HG02571 (cell line): Measurements from ENCODE around the gene ACADL.

Experiments used
- ATAC-seq: cut with Tn5 transposase; IDR thresholded peaks from one replicate; pipeline ENCODE4 v1.9.1; 2021; ENCODE audit warnings: mild to moderate bottlenecking, moderate library complexity; ENCODE audit not compliant: unreplicated experiment

The ACADL gene

GRCh38 chr2:210171309-210172218 is 53.7 kb downstream of the ACADL start, which contains the start of gene KANSL1L:
Gene KANSL1L, minus strand, starts transcription at chr2:210171409. Its CDS starts 16,827 bp downstream, at chr2:210154582.
- peak; percentile 73 for ATAC-seq

DNA sequence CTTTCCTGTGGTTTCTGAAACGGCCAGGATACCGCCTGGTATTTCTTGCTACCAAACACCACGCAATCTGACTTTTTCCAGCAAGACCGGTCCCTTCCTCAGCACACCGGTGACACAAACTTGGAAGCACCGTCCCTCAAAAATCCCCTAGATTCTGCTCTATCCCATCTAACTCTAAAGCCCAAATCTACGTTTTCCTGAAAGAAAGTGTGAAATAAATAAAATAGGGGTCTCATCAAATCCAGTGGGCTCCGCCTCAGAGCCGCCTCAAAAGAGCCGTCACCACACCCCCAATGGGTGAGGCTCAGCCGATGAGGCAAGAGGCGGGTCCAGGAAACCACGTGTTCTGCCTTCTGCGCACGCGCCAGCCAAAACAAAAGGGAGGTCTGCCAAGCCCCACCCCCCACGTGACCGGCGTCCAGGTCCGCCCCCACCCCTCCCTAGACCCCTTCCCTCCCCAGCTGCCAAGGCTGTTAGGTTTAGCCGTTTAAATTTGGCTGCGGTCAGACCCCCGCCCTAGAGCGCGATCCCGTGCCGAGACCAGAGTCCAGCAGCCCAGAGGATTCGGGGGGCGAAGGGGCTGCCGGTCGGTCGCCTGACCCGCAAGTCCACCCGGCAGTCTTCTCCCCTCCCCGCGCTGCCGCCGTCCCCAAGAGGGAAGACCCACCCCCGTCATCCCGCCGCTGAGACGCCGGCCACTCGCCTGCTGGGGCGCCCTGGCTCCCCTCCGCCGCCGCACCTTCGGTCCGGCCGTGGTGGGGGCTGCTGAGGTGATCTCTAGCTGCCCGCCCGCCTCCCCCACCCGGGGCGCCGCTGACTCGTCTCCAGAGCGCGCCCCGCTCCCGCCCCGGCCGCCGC is 54.6 kb downstream of the ACADL start:
- peak; percentile 71 for ATAC-seq

DNA sequence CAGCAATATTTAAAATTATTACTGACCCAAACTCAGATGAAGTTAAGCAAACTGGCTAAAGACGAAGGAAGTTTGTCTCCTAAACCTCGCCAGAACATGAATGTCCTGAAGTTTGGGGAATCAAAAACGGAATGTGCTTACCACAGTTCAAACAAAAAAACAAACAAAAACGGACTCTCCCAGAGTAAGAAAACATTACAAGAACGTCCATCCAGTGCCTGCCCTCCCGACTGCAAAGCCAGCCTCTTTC is 55.1 kb downstream of the ACADL start:
- ATAC-seq, result no peak

DNA sequence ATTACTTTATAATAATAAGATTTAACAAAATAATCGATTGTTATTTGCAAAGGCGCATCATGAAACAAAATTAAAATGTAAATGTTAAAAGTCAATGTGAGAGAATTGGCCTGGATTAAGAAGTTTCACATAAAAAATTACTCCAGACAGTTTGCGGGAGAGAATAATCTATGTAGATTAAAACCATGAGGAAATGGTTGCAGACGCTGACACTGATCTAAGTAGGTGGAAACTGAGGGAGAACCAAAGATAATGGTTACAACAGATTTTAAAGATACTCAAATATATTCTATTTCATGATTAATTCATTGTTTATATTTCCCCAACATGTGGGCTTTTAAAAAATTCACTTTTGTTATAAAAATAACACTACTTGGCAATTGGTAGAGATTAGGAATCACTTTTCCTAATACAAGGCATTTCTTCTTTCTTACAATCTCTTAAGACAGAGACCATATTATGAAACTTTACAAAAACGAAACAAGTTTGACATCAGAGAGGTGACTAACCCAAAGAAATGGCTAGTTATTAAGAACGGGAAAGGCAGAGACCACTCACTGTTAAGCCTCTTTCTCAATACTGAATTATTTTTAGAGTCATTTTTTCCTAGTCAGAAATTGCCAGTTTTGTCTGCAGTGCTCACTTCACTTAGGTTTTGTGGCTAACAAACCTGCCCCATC is 55.6 kb downstream of the ACADL start:
- ATAC-seq, result peak; percentile 23

- no peak for ATAC-seq
Measured at GRCh38 chr2:210167227-210167626, 58.0 kb downstream of the ACADL start.

- no peak for ATAC-seq
Measured at GRCh38 chr2:210162466-210163124, 62.7 kb downstream of the ACADL start.

DNA sequence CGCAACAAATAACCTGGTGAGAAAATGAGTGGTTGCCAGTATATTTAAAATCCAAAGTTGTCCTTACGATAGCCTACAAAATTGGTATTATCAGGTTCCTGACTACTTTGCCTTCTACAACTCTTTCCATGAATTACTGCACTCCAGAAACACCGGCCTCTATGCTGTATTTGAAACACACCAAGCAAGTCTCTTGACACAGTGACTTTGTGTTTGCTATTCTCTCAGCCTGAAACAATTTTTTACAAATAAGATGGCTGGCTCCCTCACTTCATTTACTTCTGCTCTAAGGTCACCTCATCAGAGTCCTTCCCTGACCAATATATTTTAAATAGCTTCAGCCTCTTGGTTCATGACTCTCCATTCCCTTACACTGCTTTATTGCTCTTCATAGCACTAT is 66.2 kb downstream of the ACADL start:
- ATAC-seq, result no peak

GRCh38 chr2:210158236-210158635 is 67.0 kb downstream of the ACADL start:
- ATAC-seq, result no peak

- ATAC-seq, result no peak
Measured at GRCh38 chr2:210157526-210157925, 67.7 kb downstream of the ACADL start.

GRCh38 chr2:210147614-210148013 is 77.6 kb downstream of the ACADL start:
- ATAC-seq, result no peak
